Measurements from ENCODE around the gene ARHGAP40. TPM values are rescaled to one million over a fixed set of nuclear protein-coding genes. Genes with fewer than 3 reads are reported as not detected.

The ARHGAP40 gene
- total and polyA plus RNA-seq, 2 donors (not counting 3 experiments of a cell fraction or from before 2014, with no cell fraction given) = 0.18 to 0.20 TPM

DNA sequence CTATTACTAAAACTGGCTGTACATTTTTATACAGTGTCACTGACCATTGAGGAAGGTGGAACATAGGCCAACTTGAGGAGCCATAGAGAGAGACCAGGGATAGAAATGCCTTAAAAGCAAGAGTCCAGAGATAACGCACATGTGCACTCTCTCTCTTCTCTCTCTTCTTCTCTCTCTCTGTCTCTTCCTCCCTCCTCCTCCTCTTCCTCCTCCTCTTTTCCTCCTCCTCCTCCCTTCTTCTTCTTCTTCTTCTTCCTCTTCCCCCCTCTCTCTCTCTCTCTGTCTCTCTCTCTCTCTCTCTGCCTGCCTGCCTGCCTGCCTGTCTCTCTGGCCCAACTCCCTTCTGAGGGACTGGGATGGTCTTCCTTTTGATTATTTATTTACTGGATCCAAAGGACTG, 36.9 kb upstream of the ARHGAP40 start:
- BruUV-seq (replicated peaks) = no TSS peak
- Histone ChIP-seq H3K36me3 (ENCODE audit: control insufficient read depth in 2 of 2, extremely low read depth in 1 of 2, insufficient read depth in 2 of 2, low read length in 2 of 2) (peaks cover 3 to 7% of the 10 kb centered on the region in 2 experiments), H3K27me3 (ENCODE audit: control insufficient read depth in 2 of 2, insufficient read depth in 2 of 2, low read length in 2 of 2) (no peaks in the 10 kb centered on the region), H4K20me1 (replicated peaks; ENCODE audit: control insufficient read depth, extremely low read depth, insufficient read depth, low read length) (no peaks in the 10 kb centered on the region), H3K27ac (ENCODE audit: insufficient read depth, low read depth, low read length) (no peak overlapping the region), H3K9ac (replicated peaks; ENCODE audit: extremely low read depth, insufficient read depth, low read length) (no peak overlapping the region), H3K4me2 (ENCODE audit: insufficient read depth, low read length) (no peak overlapping the region), H3K9me1 (replicated peaks; ENCODE audit: control insufficient read depth, extremely low read depth, insufficient read depth, low read length) (no peaks in the 10 kb centered on the region), H2AFZ (ENCODE audit: low read depth, low read length) (no peak overlapping the region), H3K4me1 (ENCODE audit: control insufficient read depth, extremely low read depth, insufficient read depth, low read length) (no peaks in the 10 kb centered on the region), H3K4me3 (replicated peaks in 1 of 3; ENCODE audit: insufficient read depth in 1 of 3, low read depth in 1 of 3, low read length in 3 of 3) (no peak overlapping the region), H3K79me2 (ENCODE audit: control insufficient read depth, insufficient read depth, low read length) (no peaks in the 10 kb centered on the region), H3K9me3 (replicated peaks; ENCODE audit: control insufficient read depth, insufficient read depth, low read length) (no peaks in the 10 kb centered on the region)
- no peak for FAIRE-seq
- TF ChIP-seq JUN (IDR thresholded peaks at IDR 0.05; ENCODE audit: borderline replicate concordance, insufficient read depth, insufficient read length, low read depth) = no peak
- no peak for TF ChIP-seq GATA2 (IDR thresholded peaks at IDR 0.05; ENCODE audit: insufficient read depth, insufficient read length, low read depth, low read length)
- TF ChIP-seq POLR2AphosphoS5 (IDR thresholded peaks at IDR 0.05; ENCODE audit: insufficient read depth, low read depth, low read length) = no peak
- ChIA-PET POLR2A (no interaction called here), CTCF (no interaction called here)
- intact Hi-C loops (cut with micrococcal nuclease) (no loop called here), dilution Hi-C loops (cut with MboI; ENCODE audit: extremely low pct_ligation_motif_present, low sequenced_read_pairs) (no loop called here)
- DNase-seq (ENCODE audit: low read depth, low spot score) = no peak

DNA sequence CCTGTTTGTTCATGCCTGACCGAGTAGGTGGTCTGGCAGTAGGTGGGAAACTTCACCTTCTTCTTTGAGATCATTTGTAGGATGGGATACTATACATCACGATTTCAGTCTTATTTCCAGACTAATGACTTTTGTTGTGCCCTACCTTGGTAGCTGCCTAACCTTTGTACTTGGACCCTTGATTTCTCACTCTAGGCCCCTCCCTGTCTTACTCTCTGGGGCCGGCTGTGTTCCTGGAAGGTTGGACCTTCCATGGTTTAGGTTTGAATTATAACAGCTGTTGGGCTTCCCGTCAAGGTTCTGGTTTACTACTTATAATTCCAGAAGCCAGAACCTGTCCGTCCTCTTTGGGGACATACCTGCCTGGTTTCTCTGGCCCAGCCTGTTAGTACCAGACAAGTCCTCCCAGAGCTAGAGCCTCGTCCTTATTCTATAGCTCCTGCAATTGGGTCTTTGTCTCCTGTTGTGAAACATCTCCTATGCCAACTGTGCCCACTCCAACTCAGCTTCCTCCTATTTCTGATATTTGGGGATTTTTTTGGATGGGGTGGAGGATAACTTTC, 35.5 kb upstream of the ARHGAP40 start:
- dilution Hi-C loops (cut with MboI; ENCODE audit: extremely low pct_ligation_motif_present, low sequenced_read_pairs) = no loop called here
- Histone ChIP-seq H4K20me1 (replicated peaks; ENCODE audit: control insufficient read depth, extremely low read depth, insufficient read depth, low read length) (no peaks in the 10 kb centered on the region), H3K9ac (replicated peaks; ENCODE audit: extremely low read depth, insufficient read depth, low read length) (no peak overlapping the region), H2AFZ (ENCODE audit: low read depth, low read length) (no peak overlapping the region), H3K4me1 (ENCODE audit: control insufficient read depth, extremely low read depth, insufficient read depth, low read length) (no peaks in the 10 kb centered on the region), H3K9me3 (replicated peaks; ENCODE audit: control insufficient read depth, insufficient read depth, low read length) (no peaks in the 10 kb centered on the region), H3K4me3 (replicated peaks in 1 of 3; ENCODE audit: insufficient read depth in 1 of 3, low read depth in 1 of 3, low read length in 3 of 3) (no peak overlapping the region), H3K27ac (ENCODE audit: insufficient read depth, low read depth, low read length) (no peak overlapping the region), H3K9me1 (replicated peaks; ENCODE audit: control insufficient read depth, extremely low read depth, insufficient read depth, low read length) (no peaks in the 10 kb centered on the region), H3K27me3 (ENCODE audit: control insufficient read depth in 2 of 2, insufficient read depth in 2 of 2, low read length in 2 of 2) (no peaks in the 10 kb centered on the region), H3K79me2 (ENCODE audit: control insufficient read depth, insufficient read depth, low read length) (no peaks in the 10 kb centered on the region), H3K4me2 (ENCODE audit: insufficient read depth, low read length) (no peak overlapping the region), H3K36me3 (ENCODE audit: control insufficient read depth in 2 of 2, extremely low read depth in 1 of 2, insufficient read depth in 2 of 2, low read length in 2 of 2) (peaks cover 6 to 7% of the 10 kb centered on the region in 2 experiments)
- intact Hi-C loops (cut with micrococcal nuclease) = no loop called here
- DNase-seq (ENCODE audit: low read depth, low spot score) (no peak), FAIRE-seq (no peak)
- CTCF ChIA-PET = interaction anchor here (0.8 to 1.2 kb wide), 2 partner anchors 13 to 14 kb away, joined by 3 to 4 read pairs; no protein-coding TSS in a partner anchor
- TF ChIP-seq, protein P1, sequence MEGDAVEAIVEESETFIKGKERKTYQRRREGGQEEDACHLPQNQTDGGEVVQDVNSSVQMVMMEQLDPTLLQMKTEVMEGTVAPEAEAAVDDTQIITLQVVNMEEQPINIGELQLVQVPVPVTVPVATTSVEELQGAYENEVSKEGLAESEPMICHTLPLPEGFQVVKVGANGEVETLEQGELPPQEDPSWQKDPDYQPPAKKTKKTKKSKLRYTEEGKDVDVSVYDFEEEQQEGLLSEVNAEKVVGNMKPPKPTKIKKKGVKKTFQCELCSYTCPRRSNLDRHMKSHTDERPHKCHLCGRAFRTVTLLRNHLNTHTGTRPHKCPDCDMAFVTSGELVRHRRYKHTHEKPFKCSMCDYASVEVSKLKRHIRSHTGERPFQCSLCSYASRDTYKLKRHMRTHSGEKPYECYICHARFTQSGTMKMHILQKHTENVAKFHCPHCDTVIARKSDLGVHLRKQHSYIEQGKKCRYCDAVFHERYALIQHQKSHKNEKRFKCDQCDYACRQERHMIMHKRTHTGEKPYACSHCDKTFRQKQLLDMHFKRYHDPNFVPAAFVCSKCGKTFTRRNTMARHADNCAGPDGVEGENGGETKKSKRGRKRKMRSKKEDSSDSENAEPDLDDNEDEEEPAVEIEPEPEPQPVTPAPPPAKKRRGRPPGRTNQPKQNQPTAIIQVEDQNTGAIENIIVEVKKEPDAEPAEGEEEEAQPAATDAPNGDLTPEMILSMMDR (IDR thresholded peaks at IDR 0.05; ENCODE audit: extremely low read depth in 1 of 2, insufficient read depth in 1 of 2, low read depth in 1 of 2, low read length in 2 of 2) = no peak
- TF ChIP-seq EZH2 (IDR thresholded peaks at IDR 0.05; ENCODE audit: borderline replicate concordance, low read depth, low read length, severe bottlenecking) (no peak), MYC (IDR thresholded peaks at IDR 0.05; ENCODE audit: low read depth, low read length) (no peak), FOS (IDR thresholded peaks at IDR 0.05; ENCODE audit: borderline replicate concordance, insufficient read depth, low read length) (no peak), POLR2AphosphoS5 (IDR thresholded peaks at IDR 0.05; ENCODE audit: insufficient read depth, low read depth, low read length) (no peak)
- TF ChIP-seq, protein P2, sequence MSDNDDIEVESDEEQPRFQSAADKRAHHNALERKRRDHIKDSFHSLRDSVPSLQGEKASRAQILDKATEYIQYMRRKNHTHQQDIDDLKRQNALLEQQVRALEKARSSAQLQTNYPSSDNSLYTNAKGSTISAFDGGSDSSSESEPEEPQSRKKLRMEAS (IDR thresholded peaks at IDR 0.05; ENCODE audit: insufficient read depth, insufficient read length) = no peak
- POLR2A ChIA-PET = no interaction called here
- no TSS peak for BruUV-seq (replicated peaks)

Data from endothelial cell of umbilical vein (primary cell).